ENCODE results near the gene SETBP1.

Gene SETBP1

GRCh38 chr18:44679914-44680272 is 795 bp upstream of the SETBP1 start:
- DNase-seq: peak; percentile 79

DNA sequence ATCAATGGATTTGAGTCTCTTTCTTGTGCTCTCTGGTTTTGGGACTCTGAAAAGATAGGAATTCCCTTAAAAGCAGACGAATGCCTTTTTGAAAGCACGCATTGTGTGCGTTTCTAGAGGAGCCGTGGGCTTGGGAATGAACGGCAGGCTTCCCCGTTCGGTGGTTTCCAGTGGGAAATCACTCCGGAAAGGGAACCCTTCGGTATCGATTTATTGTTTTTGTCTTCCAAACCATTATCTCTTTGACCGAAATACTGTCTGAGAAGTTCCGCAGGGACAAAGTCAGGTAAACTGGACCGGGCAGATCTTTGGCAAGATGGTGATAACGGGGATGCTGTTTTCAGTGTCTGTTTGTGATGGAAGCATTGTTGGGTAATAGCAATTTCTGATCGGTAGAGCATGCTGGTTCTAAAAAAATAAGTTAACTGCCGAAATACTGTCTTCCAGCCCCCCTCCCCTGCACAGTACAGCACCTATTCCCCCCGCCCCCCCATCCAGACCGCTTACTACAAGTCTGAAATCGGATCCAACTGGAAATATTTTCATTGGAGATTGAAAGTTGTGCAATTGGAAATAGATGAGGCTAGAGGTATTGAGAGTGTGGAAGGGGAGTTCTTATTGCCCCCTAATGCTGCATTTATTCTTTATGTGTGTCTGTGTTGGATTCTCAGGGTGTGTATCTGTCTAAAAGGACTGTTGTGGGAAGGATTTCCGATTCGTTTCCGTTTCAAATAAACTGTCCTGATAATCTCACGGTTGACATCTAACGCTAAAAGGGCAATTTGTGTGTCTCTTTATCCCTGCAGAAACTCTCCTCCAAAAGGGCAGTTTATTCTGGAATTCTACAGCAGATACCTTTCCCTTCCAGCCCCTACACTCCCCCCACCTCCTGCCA is 635 bp downstream of the SETBP1 start:
- DNase-seq: no peak

- DNase-seq: no peak
Measured at GRCh38 chr18:44682201-44682870, 1.6 kb downstream of the SETBP1 start.

DNA sequence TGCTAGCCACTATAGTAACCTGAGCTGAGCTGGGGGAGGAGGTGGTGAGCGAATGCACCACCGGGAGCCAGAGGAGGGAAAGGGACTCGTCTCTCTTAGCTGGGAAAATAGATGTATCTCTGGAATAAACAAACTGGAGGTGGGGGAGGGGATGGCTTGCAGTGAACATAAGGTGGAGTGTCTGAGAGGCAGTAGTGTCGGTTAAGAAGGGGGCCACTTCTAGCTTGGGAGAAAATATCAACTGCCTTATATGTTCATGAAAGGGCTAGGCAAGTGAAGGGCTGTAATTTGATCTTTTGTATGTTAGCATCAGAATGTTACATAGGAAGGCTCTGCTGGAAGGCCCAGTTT is 2.2 kb downstream of the SETBP1 start:
- DNase-seq: no peak

GRCh38 chr18:44683556-44683955 is 2.9 kb downstream of the SETBP1 start:
- no peak for DNase-seq

- DNase-seq: no peak
Measured at GRCh38 chr18:44685296-44685695, 4.6 kb downstream of the SETBP1 start.

DNA sequence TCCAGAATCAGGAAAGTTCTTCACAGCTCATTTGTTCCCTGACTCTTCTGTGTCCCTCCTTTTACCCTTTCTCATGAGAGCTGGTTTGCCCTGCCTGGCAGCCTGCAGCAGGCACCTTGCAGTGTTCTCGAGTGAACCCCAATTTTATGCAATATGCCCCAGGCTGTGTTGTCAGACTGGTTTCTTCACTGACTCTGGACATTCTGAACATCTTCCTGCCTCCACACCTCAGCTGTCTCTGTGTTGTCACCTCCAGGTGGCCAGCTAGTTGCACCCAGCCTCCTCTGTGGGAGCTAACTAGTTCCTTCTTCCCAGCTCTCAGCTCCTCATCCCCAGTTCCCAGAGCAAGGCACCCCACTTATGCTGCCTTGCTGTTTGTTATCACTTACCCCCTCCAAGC is 5.5 kb downstream of the SETBP1 start:
- no peak for DNase-seq

GRCh38 chr18:44687421-44687820 is 6.7 kb downstream of the SETBP1 start:
- no peak for DNase-seq

GRCh38 chr18:44689736-44690135 is 9.0 kb downstream of the SETBP1 start:
- DNase-seq: no peak

DNA sequence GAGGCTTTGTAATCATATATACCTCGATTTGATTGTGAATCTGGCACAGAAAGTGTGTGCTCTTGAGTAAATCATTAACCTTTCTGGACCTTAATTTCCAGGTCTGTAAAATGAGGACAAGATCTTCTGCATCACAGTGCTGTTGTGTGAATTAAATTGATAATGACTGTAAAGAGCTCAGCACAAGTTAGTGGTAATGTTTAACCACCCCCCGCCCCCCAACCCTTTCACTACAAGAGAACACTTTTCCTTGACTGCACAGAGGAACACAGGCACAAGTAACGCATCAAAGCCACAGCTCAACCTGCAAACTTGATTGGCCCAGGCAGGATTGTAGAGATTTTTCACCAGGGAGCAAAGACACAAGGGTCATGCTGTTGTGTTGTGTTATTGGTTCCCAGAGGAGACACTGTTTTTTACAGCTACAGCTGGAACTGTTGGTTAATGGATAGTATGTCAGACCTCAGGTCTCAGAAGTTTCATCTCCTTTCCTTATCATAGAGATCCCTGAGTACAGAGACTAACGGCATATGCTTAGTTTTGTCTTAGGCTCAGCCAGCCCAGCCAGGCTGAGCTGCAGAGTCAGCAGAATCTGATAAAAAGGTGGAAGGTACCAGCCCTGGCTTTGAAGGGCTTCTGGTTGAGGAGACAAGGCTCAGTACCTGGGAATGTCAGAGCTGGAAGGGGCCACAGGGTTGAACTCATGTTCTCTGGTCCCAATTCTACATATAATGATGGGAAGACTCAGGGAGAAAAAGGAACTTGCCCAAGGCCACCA is 10.6 kb downstream of the SETBP1 start:
- DNase-seq: no peak

DNA sequence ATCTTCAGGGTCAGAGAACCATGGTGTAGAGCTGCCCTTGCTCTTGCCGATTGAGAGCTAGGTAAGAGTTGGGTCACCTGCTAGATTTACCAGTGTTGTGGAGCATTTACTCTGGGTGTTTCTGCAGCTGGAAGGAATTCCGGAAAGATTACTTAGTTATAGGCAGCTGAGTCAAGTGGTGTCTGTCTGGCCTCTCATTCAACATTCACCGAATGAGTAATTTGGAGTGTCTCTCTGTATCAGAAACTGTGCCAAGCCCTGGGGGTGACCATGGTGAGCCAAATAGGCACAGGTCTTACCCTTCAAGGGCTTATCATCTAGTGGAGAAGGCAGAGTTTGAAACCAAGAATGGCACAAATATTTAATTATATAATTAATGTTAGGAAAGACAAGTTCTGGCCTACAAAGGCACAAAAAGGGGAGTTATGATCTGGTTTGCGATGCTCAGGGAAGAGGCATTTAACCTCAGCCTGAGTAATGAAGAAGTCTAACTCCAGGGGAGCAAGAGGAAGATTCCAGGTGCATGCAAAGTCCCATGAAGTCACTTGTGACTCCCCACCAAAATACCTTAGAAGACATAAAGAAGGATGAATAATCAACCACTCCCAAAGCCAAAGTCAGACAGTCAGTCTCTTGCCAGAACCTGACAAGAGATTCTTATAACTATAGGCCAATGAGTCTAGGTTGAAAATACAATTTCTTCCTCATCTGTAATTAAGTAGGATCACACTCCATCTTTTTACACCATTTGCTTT is 12.5 kb downstream of the SETBP1 start:
- DNase-seq: no peak

- DNase-seq: no peak
Measured at GRCh38 chr18:44695503-44695902, 14.8 kb downstream of the SETBP1 start.

GRCh38 chr18:44696892-44697291 is 16.2 kb downstream of the SETBP1 start:
- DNase-seq: no peak

DNA sequence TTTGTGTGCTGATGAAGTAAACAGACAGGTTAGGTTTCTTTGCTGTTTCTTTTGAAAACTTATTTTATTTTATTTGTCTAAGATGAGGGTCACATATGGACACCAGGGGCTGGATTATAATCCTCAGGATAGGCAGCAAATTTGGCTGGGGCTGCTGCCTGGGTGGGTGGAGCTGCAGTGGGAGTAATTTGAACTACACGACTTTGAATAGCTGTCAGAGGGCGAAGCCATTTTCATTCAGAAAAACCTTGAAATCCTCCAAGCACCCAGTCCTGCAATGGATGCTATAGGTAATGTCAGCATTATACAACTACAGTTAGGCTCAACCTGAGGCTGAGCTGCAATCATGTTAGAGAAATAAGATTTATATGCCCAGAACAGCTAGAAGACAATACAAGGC is 16.6 kb downstream of the SETBP1 start:
- DNase-seq: no peak

GRCh38 chr18:44698518-44698917 is 17.8 kb downstream of the SETBP1 start:
- DNase-seq: no peak

DNA sequence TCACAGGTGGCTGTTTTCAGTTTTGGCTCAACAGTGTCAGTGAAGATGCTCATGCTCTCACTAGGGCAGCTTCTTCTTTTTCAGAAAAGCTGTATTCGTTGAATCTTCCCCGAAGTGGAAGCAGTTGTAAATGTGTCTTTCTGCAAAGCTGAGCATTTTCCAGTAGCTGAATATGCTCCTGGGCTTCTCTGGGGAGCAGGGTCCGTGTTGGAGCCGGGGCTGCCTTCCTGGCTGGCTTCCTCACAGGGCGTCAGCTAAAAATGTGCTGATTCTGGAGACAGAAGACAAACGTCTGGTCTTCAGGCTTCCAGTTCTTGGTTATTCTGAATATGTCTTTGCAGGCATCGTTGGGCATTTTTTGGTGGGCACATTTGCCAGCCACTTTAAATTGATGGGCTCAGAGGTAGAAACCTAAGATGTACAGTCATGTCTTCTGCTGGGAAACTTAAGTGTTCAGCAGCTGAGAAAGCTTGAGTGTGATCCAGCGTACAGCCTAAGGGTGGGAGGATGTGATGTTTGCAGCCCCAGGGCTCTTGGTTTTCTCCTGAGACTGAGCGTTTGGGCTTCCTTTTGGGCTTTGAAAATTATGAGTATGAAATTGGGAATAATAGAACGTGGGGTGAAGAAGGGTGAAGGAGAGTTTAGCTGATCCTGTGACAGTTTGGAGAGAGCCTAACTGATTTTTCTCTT is 19.0 kb downstream of the SETBP1 start:
- DNase-seq: no peak

DNA sequence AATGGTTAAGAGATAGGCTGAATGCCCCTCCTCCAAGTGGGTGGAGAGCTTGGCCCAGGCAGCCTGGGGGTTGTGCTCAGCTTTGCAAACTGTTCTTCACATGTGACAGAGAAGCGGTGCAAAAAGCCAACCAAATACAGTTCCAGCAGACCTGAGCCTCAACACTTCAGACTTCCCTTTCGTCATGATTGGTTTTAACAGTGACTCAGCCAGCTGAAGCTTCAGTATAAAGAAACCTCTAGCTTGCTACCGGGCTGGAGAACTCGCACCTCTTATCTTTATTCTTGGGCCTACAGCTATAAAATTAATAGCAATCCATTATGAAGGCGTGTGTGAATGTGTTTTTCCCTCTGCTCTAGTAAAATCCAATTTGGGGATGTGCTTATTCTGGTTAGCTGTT is 20.0 kb downstream of the SETBP1 start:
- no peak for DNase-seq

DNA sequence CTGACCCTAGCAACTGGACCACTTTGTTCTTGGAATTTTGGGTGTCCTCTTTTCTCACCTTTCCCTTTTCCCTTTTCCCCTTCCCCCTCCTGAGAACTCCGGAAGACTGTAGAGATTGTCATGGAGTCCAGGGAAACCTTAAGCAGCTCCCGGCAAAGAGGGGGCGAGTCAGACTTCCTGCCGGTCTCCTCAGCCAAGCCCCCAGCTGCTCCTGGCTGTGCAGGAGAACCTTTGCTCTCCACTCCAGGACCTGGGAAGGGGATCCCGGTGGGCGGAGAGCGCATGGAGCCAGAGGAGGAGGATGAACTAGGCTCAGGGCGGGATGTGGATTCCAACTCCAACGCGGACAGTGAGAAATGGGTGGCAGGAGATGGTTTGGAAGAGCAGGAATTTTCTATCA is 20.5 kb downstream of the SETBP1 start:
- DNase-seq: no peak

- no peak for DNase-seq
Measured at GRCh38 chr18:44702594-44702993, 21.9 kb downstream of the SETBP1 start.

DNA sequence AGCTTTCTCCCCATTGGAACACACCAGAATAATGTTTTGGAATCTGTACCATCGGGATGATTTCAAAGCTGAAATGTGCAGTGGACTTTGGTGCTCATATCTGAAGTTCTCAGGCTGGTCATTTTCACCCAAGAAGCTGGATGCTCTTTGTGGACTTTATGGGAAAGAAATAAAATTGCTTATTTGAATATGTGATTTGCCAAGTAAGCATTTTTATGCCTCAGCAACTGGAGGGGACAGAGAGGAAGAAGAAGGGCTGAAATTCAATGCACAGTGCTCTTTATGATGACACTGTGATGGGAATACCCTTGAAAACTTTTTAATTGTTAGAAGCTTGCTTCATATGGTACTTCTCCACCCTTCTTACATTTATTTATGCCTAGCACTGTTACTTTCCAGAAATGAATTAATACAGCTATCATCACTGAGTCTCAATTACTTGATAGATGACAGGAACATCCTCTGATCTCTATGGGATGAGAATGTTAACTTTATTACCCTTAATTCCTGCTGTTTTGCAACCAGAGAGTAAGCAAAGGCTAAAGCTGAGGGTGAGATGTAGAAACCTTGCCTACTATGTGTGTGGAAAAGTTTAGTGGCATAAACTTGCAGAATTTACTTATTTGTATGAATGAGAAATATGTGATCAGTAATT is 23.6 kb downstream of the SETBP1 start:
- DNase-seq: no peak

GRCh38 chr18:44705075-44705675 is 24.5 kb downstream of the SETBP1 start:
- DNase-seq: no peak

Data from activated CD8-positive, alpha-beta memory T cell treated with anti-CD3 and anti-CD28 coated beads, Interleukin-2, amount 50 U/mL, for 48 hours (primary cell).